Astrocyte (in vitro differentiated cells and primary cell): ENCODE data around the gene INAFM1. TPM values are rescaled to one million over a fixed set of nuclear protein-coding genes. Genes with fewer than 3 reads are reported as not detected.

Experiments used
- DNase-seq: peaks from one replicate; pipeline ENCODE4 v3.0.0-alpha.2; 2010; ENCODE audit warnings: low read depth
- FAIRE-seq: peaks from 2 replicates; lab custom pipeline; 2011; peaks lifted over from hg19 to GRCh38; lab: Jason Lieb, UNC
- H2AFZ ChIP-seq: 2 replicates; pipeline ENCODE4 v1.6.0; 2012; ENCODE audit warnings: low read depth, low read length, inconsistent platforms
- H3K27ac ChIP-seq: 2 replicates; pipeline ENCODE4 v1.5.1; 2011; ENCODE audit warnings: low read depth, low read length, inconsistent platforms
- H3K27me3 ChIP-seq: 2 replicates; pipeline ENCODE4 v1.6.0; 2011; ENCODE audit warnings: low read length, inconsistent platforms; ENCODE audit not compliant: insufficient read depth
- H3K36me3 ChIP-seq: 2 replicates; pipeline ENCODE4 v1.5.1; 2011; ENCODE audit warnings: low read length, inconsistent platforms; ENCODE audit not compliant: insufficient read depth
- H3K4me1 ChIP-seq: 2 replicates; pipeline ENCODE4 v1.5.1; 2011; ENCODE audit warnings: low read length, inconsistent platforms; ENCODE audit not compliant: insufficient read depth
- H3K4me2 ChIP-seq: 2 replicates; pipeline ENCODE4 v1.6.0; 2012; ENCODE audit warnings: low read length, inconsistent platforms
- H3K4me3 ChIP-seq: 2 replicates; pipeline ENCODE4 v1.5.1; 2011; ENCODE audit warnings: low read depth, mild to moderate bottlenecking, low read length, inconsistent platforms; ENCODE audit not compliant: insufficient read depth
- H3K79me2 ChIP-seq: 2 replicates; pipeline ENCODE4 v1.6.0; 2012; ENCODE audit warnings: mild to moderate bottlenecking, low read length, inconsistent platforms; ENCODE audit not compliant: insufficient read depth
- H3K9ac ChIP-seq: 2 replicates; pipeline ENCODE4 v1.6.0; 2012; ENCODE audit warnings: mild to moderate bottlenecking, low read length, inconsistent platforms
- H3K9me3 ChIP-seq: 2 replicates; pipeline ENCODE4 v1.5.1; 2012; ENCODE audit warnings: low read depth, mild to moderate bottlenecking, low read length, inconsistent platforms; ENCODE audit not compliant: insufficient read depth
- H4K20me1 ChIP-seq: 2 replicates; pipeline ENCODE4 v1.6.0; 2012; ENCODE audit warnings: low read length, inconsistent platforms; ENCODE audit not compliant: insufficient read depth
- H3K27ac Mint-ChIP-seq: one replicate; pipeline ENCODE4 v1.8.0; 2021; ENCODE audit warnings: mild to moderate bottlenecking, mixed read lengths; ENCODE audit not compliant: unreplicated experiment
- H3K27me3 Mint-ChIP-seq: one replicate; pipeline ENCODE4 v1.8.0; 2021; ENCODE audit warnings: low read depth, mixed read lengths; ENCODE audit not compliant: unreplicated experiment
- H3K36me3 Mint-ChIP-seq: one replicate; pipeline ENCODE4 v1.8.0; 2021; ENCODE audit warnings: low read depth, mixed read lengths; ENCODE audit not compliant: unreplicated experiment
- H3K4me1 Mint-ChIP-seq: one replicate; pipeline ENCODE4 v1.8.0; 2021; ENCODE audit warnings: low read depth, mixed read lengths; ENCODE audit not compliant: unreplicated experiment
- H3K4me3 Mint-ChIP-seq: one replicate; pipeline ENCODE4 v1.8.0; 2021; ENCODE audit warnings: mild to moderate bottlenecking, moderate library complexity, mixed read lengths; ENCODE audit not compliant: unreplicated experiment
- H3K9me3 Mint-ChIP-seq: one replicate; pipeline ENCODE4 v1.8.0; 2021; ENCODE audit warnings: mild to moderate bottlenecking, mixed read lengths; ENCODE audit not compliant: unreplicated experiment
- CTCF ChIP-seq: IDR thresholded peaks from 2 replicates; pipeline ENCODE4 v1.5.1; 2011; ENCODE audit warnings: low read depth, mild to moderate bottlenecking, inconsistent platforms, low read length, moderate library complexity; ENCODE audit not compliant: insufficient read depth
- EZH2 ChIP-seq: IDR thresholded peaks from 2 replicates; pipeline ENCODE4 v1.6.1; 2012; ENCODE audit warnings: mild to moderate bottlenecking, low read length, inconsistent platforms; ENCODE audit not compliant: insufficient read depth
- total RNA-seq: library from RNA; stranded (reverse); gene quantifications from 2 replicates; pipeline ENCODE4 v1.2.1, GENCODE V29; 2021

INAFM1 gene
- total RNA-seq, 1 donor from 2014 or later: 23.6 TPM

- Mint-ChIP-seq H3K4me1 (peaks cover 17% of the 10 kb centered on the region), H3K9me3 (peaks cover 2% of the 10 kb centered on the region), H3K27me3 (no peaks in the 10 kb centered on the region), H3K4me3 (no peak overlapping the region), H3K36me3 (no peaks in the 10 kb centered on the region), H3K27ac (no peak overlapping the region)
- no peak overlapping the region for H3K27ac ChIP-seq
- peaks cover 5% of the 10 kb centered on the region for H3K79me2 ChIP-seq
- DNase-seq: no peak
- H3K27me3 ChIP-seq: no peaks in the 10 kb centered on the region
- no peak overlapping the region for H3K9ac ChIP-seq
- H2AFZ ChIP-seq: no peak overlapping the region
- H4K20me1 ChIP-seq: no peaks in the 10 kb centered on the region
- H3K36me3 ChIP-seq: no peaks in the 10 kb centered on the region
- H3K4me3 ChIP-seq: no peak overlapping the region
- no peak for FAIRE-seq
- H3K9me3 ChIP-seq: no peaks in the 10 kb centered on the region
- H3K4me2 ChIP-seq: no peak overlapping the region
- TF ChIP-seq CTCF (no peak), EZH2 (no peak)
- peaks cover 26% of the 10 kb centered on the region for H3K4me1 ChIP-seq
Measured at GRCh38 chr19:47236072-47236675, 38.5 kb upstream of the INAFM1 start.

- H3K4me1 Mint-ChIP-seq: peaks cover 6% of the 10 kb centered on the region
- DNase-seq (no peak), FAIRE-seq (no peak)
- peak overlapping the region; percentile 80 for H3K4me2 ChIP-seq
- H3K9me3 Mint-ChIP-seq: peaks cover 2% of the 10 kb centered on the region
- H3K36me3 ChIP-seq: no peaks in the 10 kb centered on the region
- H2AFZ ChIP-seq: peak overlapping the region; percentile 71
- H3K4me1 ChIP-seq: peaks cover 28% of the 10 kb centered on the region
- H3K27ac Mint-ChIP-seq: peak overlapping the region; percentile 89
- H3K27me3 Mint-ChIP-seq: no peaks in the 10 kb centered on the region
- H3K36me3 Mint-ChIP-seq: no peaks in the 10 kb centered on the region
- H3K27me3 ChIP-seq: no peaks in the 10 kb centered on the region
- no peaks in the 10 kb centered on the region for H3K79me2 ChIP-seq
- H3K4me3 Mint-ChIP-seq: peak overlapping the region; percentile 76
- no peak for TF ChIP-seq EZH2
- no peak for TF ChIP-seq CTCF
- no peaks in the 10 kb centered on the region for H4K20me1 ChIP-seq
- H3K4me3 ChIP-seq: no peak overlapping the region
- H3K9ac ChIP-seq: peak overlapping the region; percentile 33
- no peaks in the 10 kb centered on the region for H3K9me3 ChIP-seq
- no peak overlapping the region for H3K27ac ChIP-seq
Measured at GRCh38 chr19:47239152-47239551, 35.5 kb upstream of the INAFM1 start.

- Mint-ChIP-seq H3K36me3 (peaks cover under 1% of the 10 kb centered on the region), H3K4me1 (peaks cover 8% of the 10 kb centered on the region), H3K4me3 (peak overlapping the region; percentile 58), H3K27me3 (no peaks in the 10 kb centered on the region), H3K9me3 (peaks cover 2% of the 10 kb centered on the region), H3K27ac (peak overlapping the region; percentile 11)
- H3K4me2 ChIP-seq: peak overlapping the region; percentile 80
- H3K4me1 ChIP-seq: peaks cover 31% of the 10 kb centered on the region
- DNase-seq (peak; percentile 47), FAIRE-seq (no peak)
- H3K9me3 ChIP-seq: no peaks in the 10 kb centered on the region
- H3K9ac ChIP-seq: no peak overlapping the region
- H3K36me3 ChIP-seq: no peaks in the 10 kb centered on the region
- H3K27ac ChIP-seq: no peak overlapping the region
- TF ChIP-seq EZH2 (no peak), CTCF (no peak)
- H3K4me3 ChIP-seq: peak overlapping the region; percentile 25
- no peaks in the 10 kb centered on the region for H3K79me2 ChIP-seq
- peak overlapping the region; percentile 40 for H2AFZ ChIP-seq
- H4K20me1 ChIP-seq: no peaks in the 10 kb centered on the region
- H3K27me3 ChIP-seq: no peaks in the 10 kb centered on the region
Measured at GRCh38 chr19:47239610-47240296, 34.9 kb upstream of the INAFM1 start.
